ENCODE data around the gene RND2. TPM values are rescaled to one million over a fixed set of nuclear protein-coding genes. Genes with fewer than 3 reads are reported as not detected.
"Not testable (repeated sequence)": the region's sequence is repeated elsewhere in the genome, so short reads cannot be mapped to it uniquely, and the experiment has no call there.

RND2 gene
- total RNA-seq, 1 experiment from 2014 or later = 0.26 TPM

- Histone ChIP-seq H3K36me3 (ENCODE audit: low read depth) (peaks cover 5% of the 10 kb centered on the region; the same call in 1 of the 2 replicates), H3K9me2 (ENCODE audit: insufficient read depth) (no peaks in the 10 kb centered on the region), H3K4me2 (no peak overlapping the region), H2AFZ (no peak overlapping the region), H3K9me3 (ENCODE audit: insufficient read depth, low read depth) (no peaks in the 10 kb centered on the region), H4K20me1 (ENCODE audit: insufficient read depth) (no peaks in the 10 kb centered on the region), H3K27me3 (ENCODE audit: insufficient read depth, low read depth) (no peaks in the 10 kb centered on the region), H3F3A (ENCODE audit: insufficient read depth, low read depth) (no peaks in the 10 kb centered on the region), H3K4me1 (replicated peaks; ENCODE audit: insufficient read depth) (no peaks in the 10 kb centered on the region), H3K79me2 (ENCODE audit: low read depth) (no peaks in the 10 kb centered on the region), H3K27ac (no peak overlapping the region), H3K4me3 (no peak overlapping the region)
- ChIA-PET CTCF (no interaction called here), POLR2A (ENCODE audit: unreplicated experiment) (no interaction called here)
- intact Hi-C loops (cut with micrococcal nuclease; ENCODE audit: unreplicated experiment) = no loop called here
- TF ChIP-seq CTCF (conservative IDR thresholded peaks at IDR 0.05) (no peak), EZH2 (IDR thresholded peaks at IDR 0.05; ENCODE audit: low read depth) (no peak)
- DNase-seq = no peak
- no TSS peak for BruUV-seq (replicated peaks)
Measured at GRCh38 chr17:43051969-43052368, 26.9 kb downstream of the RND2 start.

- H3K36me3 ChIP-seq (ENCODE audit: low read depth); H3K9me2 ChIP-seq (ENCODE audit: insufficient read depth); H3K27me3 ChIP-seq (ENCODE audit: insufficient read depth, low read depth); H3K79me2 ChIP-seq (ENCODE audit: low read depth); H3F3A ChIP-seq (ENCODE audit: insufficient read depth, low read depth); H3K27ac ChIP-seq; intact Hi-C loops (cut with micrococcal nuclease; ENCODE audit: unreplicated experiment); H3K4me1 ChIP-seq (replicated peaks; ENCODE audit: insufficient read depth); DNase-seq; POLR2A ChIA-PET (ENCODE audit: unreplicated experiment); H4K20me1 ChIP-seq (ENCODE audit: insufficient read depth); H3K9me3 ChIP-seq (ENCODE audit: insufficient read depth, low read depth); H3K4me2 ChIP-seq; H3K4me3 ChIP-seq; BruUV-seq (replicated peaks); H2AFZ ChIP-seq: not testable (repeated sequence)
- CTCF ChIA-PET = interaction anchor here (0.7 kb wide), 1 partner anchor 119 kb away, joined by 6 read pairs; no protein-coding TSS in a partner anchor
Measured at GRCh38 chr17:43053008-43053407, 28.0 kb downstream of the RND2 start.

- ChIA-PET CTCF (no interaction called here), POLR2A (ENCODE audit: unreplicated experiment) (interaction anchor here (0.7 kb wide), 1 partner anchor 41 kb away, joined by 3 read pairs; no protein-coding TSS in a partner anchor)
- Histone ChIP-seq H3K79me2 (ENCODE audit: low read depth) (no peaks in the 10 kb centered on the region), H3K9me3 (ENCODE audit: insufficient read depth, low read depth) (no peaks in the 10 kb centered on the region), H4K20me1 (ENCODE audit: insufficient read depth) (no peaks in the 10 kb centered on the region), H3K4me2 (no peak overlapping the region), H3K4me3 (no peak overlapping the region), H3K36me3 (ENCODE audit: low read depth) (no peaks in the 10 kb centered on the region), H3K27me3 (ENCODE audit: insufficient read depth, low read depth) (no peaks in the 10 kb centered on the region), H3F3A (ENCODE audit: insufficient read depth, low read depth) (no peaks in the 10 kb centered on the region), H2AFZ (no peak overlapping the region), H3K27ac (no peak overlapping the region), H3K9me2 (ENCODE audit: insufficient read depth) (no peaks in the 10 kb centered on the region), H3K4me1 (replicated peaks; ENCODE audit: insufficient read depth) (no peaks in the 10 kb centered on the region)
- intact Hi-C loops (cut with micrococcal nuclease; ENCODE audit: unreplicated experiment) = no loop called here
- TF ChIP-seq CTCF (conservative IDR thresholded peaks at IDR 0.05) (no peak), EZH2 (IDR thresholded peaks at IDR 0.05; ENCODE audit: low read depth) (no peak)
- no TSS peak for BruUV-seq (replicated peaks)
- DNase-seq = no peak
Measured at GRCh38 chr17:43056051-43056450, 31.0 kb downstream of the RND2 start.

- Histone ChIP-seq H3K4me2 (no peak overlapping the region), H3K79me2 (ENCODE audit: low read depth) (no peaks in the 10 kb centered on the region), H3K9me3 (ENCODE audit: insufficient read depth, low read depth) (no peaks in the 10 kb centered on the region), H3K4me3 (no peak overlapping the region), H3K9me2 (ENCODE audit: insufficient read depth) (no peaks in the 10 kb centered on the region), H3K27me3 (ENCODE audit: insufficient read depth, low read depth) (no peaks in the 10 kb centered on the region), H3K27ac (no peak overlapping the region), H4K20me1 (ENCODE audit: insufficient read depth) (no peaks in the 10 kb centered on the region), H3K36me3 (ENCODE audit: low read depth) (no peaks in the 10 kb centered on the region), H3F3A (ENCODE audit: insufficient read depth, low read depth) (no peaks in the 10 kb centered on the region), H3K4me1 (replicated peaks; ENCODE audit: insufficient read depth) (no peaks in the 10 kb centered on the region), H2AFZ (no peak overlapping the region)
- TF ChIP-seq EZH2 (IDR thresholded peaks at IDR 0.05; ENCODE audit: low read depth) (no peak), CTCF (conservative IDR thresholded peaks at IDR 0.05) (no peak)
- ChIA-PET CTCF (no interaction called here), POLR2A (ENCODE audit: unreplicated experiment) (no interaction called here)
- intact Hi-C loops (cut with micrococcal nuclease; ENCODE audit: unreplicated experiment) = no loop called here
- BruUV-seq (replicated peaks) = no TSS peak
- no peak for DNase-seq
Measured at GRCh38 chr17:43062984-43063638, 38.1 kb downstream of the RND2 start.

All from PC-9 (cell line).